Trophoblast cell (in vitro differentiated cells and primary cell): ENCODE measurements around the gene SNX6.

ENCODE experiments used
- DNase-seq, 2 donors: peaks; one replicate each; pipeline ENCODE4 v3.0.0-alpha.2; 2016
- H2AFZ ChIP-seq: 2 replicates; pipeline ENCODE4 v1.6.1; 2013; ENCODE audit warnings: low read length, moderate library complexity, mild to moderate bottlenecking; ENCODE audit not compliant: insufficient read depth, poor library complexity
- H2AK5ac ChIP-seq: 2 replicates; pipeline ENCODE4 v1.6.1; 2013; ENCODE audit warnings: mild to moderate bottlenecking, low read length
- H2BK120ac ChIP-seq: 2 replicates; pipeline ENCODE4 v1.6.1; 2013; ENCODE audit warnings: low read length, mild to moderate bottlenecking, moderate library complexity; ENCODE audit not compliant: insufficient read depth, poor library complexity
- H2BK12ac ChIP-seq: 2 replicates; pipeline ENCODE4 v1.6.1; 2013; ENCODE audit warnings: mild to moderate bottlenecking, low read length, moderate library complexity
- H2BK5ac ChIP-seq: 2 replicates; pipeline ENCODE4 v1.6.1; 2013; ENCODE audit warnings: low read length, low read depth, moderate library complexity, mild to moderate bottlenecking; ENCODE audit not compliant: poor library complexity
- H3K14ac ChIP-seq: 2 replicates; pipeline ENCODE4 v1.6.1; 2013; ENCODE audit warnings: mild to moderate bottlenecking, low read length
- H3K18ac ChIP-seq: 2 replicates; pipeline ENCODE4 v1.6.1; 2013; ENCODE audit warnings: mild to moderate bottlenecking, low read length
- H3K23ac ChIP-seq: 2 replicates; pipeline ENCODE4 v1.6.1; 2013; ENCODE audit warnings: low read length
- H3K27ac ChIP-seq: 2 replicates; pipeline ENCODE4 v1.5.1; 2013; ENCODE audit warnings: low read depth, mild to moderate bottlenecking, inconsistent platforms, low read length, moderate library complexity
- H3K27me3 ChIP-seq: 2 replicates; pipeline ENCODE4 v1.6.1; 2013; ENCODE audit warnings: inconsistent platforms, mild to moderate bottlenecking, low read length, moderate library complexity; ENCODE audit not compliant: insufficient read depth
- H3K36me3 ChIP-seq, 2 experiments: 1 replicate in 1 of 2; 2 replicates in 1 of 2; pipeline ENCODE4 v1.6.1; 2013; ENCODE audit warnings: low read length in 2 of 2, mild to moderate bottlenecking in 2 of 2, moderate library complexity in 1 of 2; ENCODE audit not compliant: insufficient read depth in 2 of 2, control insufficient read depth in 1 of 2
- H3K4ac ChIP-seq: 2 replicates; pipeline ENCODE4 v1.6.1; 2013; ENCODE audit warnings: low read depth, mild to moderate bottlenecking, low read length, moderate library complexity
- H3K4me1 ChIP-seq, 2 experiments: 1 replicate in 1 of 2; 2 replicates in 1 of 2; pipeline ENCODE4 v1.6.1; 2013; ENCODE audit warnings: low read length in 2 of 2, mild to moderate bottlenecking in 2 of 2, moderate library complexity in 1 of 2; ENCODE audit not compliant: insufficient read depth in 2 of 2, control insufficient read depth in 1 of 2
- H3K4me2 ChIP-seq: 2 replicates; pipeline ENCODE4 v1.6.1; 2013; ENCODE audit warnings: inconsistent platforms, mild to moderate bottlenecking, low read length, moderate library complexity
- H3K4me3 ChIP-seq: 2 replicates; pipeline ENCODE4 v1.5.1; 2013; ENCODE audit warnings: mild to moderate bottlenecking, low read depth, low read length, inconsistent platforms
- H3K79me1 ChIP-seq: one replicate; pipeline ENCODE4 v1.6.1; 2013; ENCODE audit warnings: low read length
- H3K79me2 ChIP-seq: 2 replicates; pipeline ENCODE4 v1.6.1; 2013; ENCODE audit warnings: low read length, mild to moderate bottlenecking; ENCODE audit not compliant: control insufficient read depth, insufficient read depth, poor library complexity
- H3K9ac ChIP-seq: 2 replicates; pipeline ENCODE4 v1.6.1; 2013; ENCODE audit warnings: mild to moderate bottlenecking, low read length
- H3K9me3 ChIP-seq: 2 replicates; pipeline ENCODE4 v1.6.1; 2013; ENCODE audit warnings: low read depth, mild to moderate bottlenecking, control low read depth, inconsistent platforms, low read length; ENCODE audit not compliant: insufficient read depth
- H4K12ac ChIP-seq: 2 replicates; pipeline ENCODE4 v1.6.1; 2013; ENCODE audit warnings: low read depth, mild to moderate bottlenecking, low read length, moderate library complexity
- H4K8ac ChIP-seq: 2 replicates; pipeline ENCODE4 v1.6.1; 2013; ENCODE audit warnings: low read depth, mild to moderate bottlenecking, low read length, moderate library complexity
- H4K91ac ChIP-seq: one replicate; pipeline ENCODE4 v1.6.1; 2013; ENCODE audit warnings: low read depth, mild to moderate bottlenecking, low read length, moderate library complexity
- WGBS: extraction: QIAGEN DNeasy Blood & Tissue Kit; methylation state at CpG from one replicate; pipeline ENCODE4 v1.1.7; 2013; ENCODE audit warnings: missing lambda C conversion rate; ENCODE audit not compliant: insufficient read length, insufficient coverage; ENCODE audit errors: extremely low coverage; 5-methylcytosine and 5-hydroxymethylcytosine counted together

The SNX6 gene

GRCh38 chr14:34649344-34649743 lies 19.4 kb upstream of the SNX6 start:
- Histone ChIP-seq H2BK5ac (no peak overlapping the region), H2AFZ (no peak overlapping the region)

GRCh38 chr14:34646570-34647255 lies 16.8 kb upstream of the SNX6 start:
- Histone ChIP-seq H3K18ac (no peak overlapping the region), H3K23ac (no peak overlapping the region), H3K79me1 (peaks cover 8% of the 10 kb centered on the region), H2BK12ac (peak overlapping the region; percentile 80), H4K12ac (peak overlapping the region; percentile 54), H2AFZ (no peak overlapping the region), H3K14ac (no peak overlapping the region), H3K36me3 (no peaks in the 10 kb centered on the region), H3K27me3 (no peaks in the 10 kb centered on the region), H2BK5ac (no peak overlapping the region), H4K8ac (no peak overlapping the region), H3K4me1 (peaks cover 6% of the 10 kb centered on the region in 2 experiments), H3K4me3 (no peak overlapping the region), H3K9ac (no peak overlapping the region), H4K91ac (no peak overlapping the region), H3K27ac (no peak overlapping the region), H3K9me3 (no peaks in the 10 kb centered on the region), H2BK120ac (no peak overlapping the region), H3K79me2 (peaks cover 3% of the 10 kb centered on the region), H3K4me2 (no peak overlapping the region), H2AK5ac (peak overlapping the region; percentile 59), H3K4ac (no peak overlapping the region)
- no CpG with 5 or more reads among the region's 10 CpGs for WGBS
- no peak for DNase-seq

More at GRCh38 chr14:34649344-34649743, 19.4 kb upstream of the SNX6 start:
- H4K91ac ChIP-seq, result no peak overlapping the region
- H3K18ac ChIP-seq, result no peak overlapping the region
- H3K79me2 ChIP-seq, result peaks cover 3% of the 10 kb centered on the region
- H3K9me3 ChIP-seq, result no peaks in the 10 kb centered on the region
- H3K27ac ChIP-seq, result peak overlapping the region; percentile 72
- H3K4me3 ChIP-seq, result no peak overlapping the region
- no peaks in the 10 kb centered on the region for H3K36me3 ChIP-seq
- H3K27me3 ChIP-seq, result no peaks in the 10 kb centered on the region
- H3K4ac ChIP-seq, result no peak overlapping the region
- H3K23ac ChIP-seq, result no peak overlapping the region
- no peak overlapping the region for H4K12ac ChIP-seq
- no peak overlapping the region for H3K9ac ChIP-seq
- peaks cover 6 to 10% of the 10 kb centered on the region in 2 experiments for H3K4me1 ChIP-seq
- no peak overlapping the region for H3K14ac ChIP-seq
- H4K8ac ChIP-seq, result no peak overlapping the region
- no peak overlapping the region for H2AK5ac ChIP-seq
- no peak overlapping the region for H3K4me2 ChIP-seq
- H3K79me1 ChIP-seq, result peaks cover 10% of the 10 kb centered on the region
- H2BK120ac ChIP-seq, result no peak overlapping the region
- DNase-seq, result no peak
- no peak overlapping the region for H2BK12ac ChIP-seq

GRCh38 chr14:34643361-34643760 lies 13.4 kb upstream of the SNX6 start:
- Histone ChIP-seq H3K14ac (no peak overlapping the region), H3K36me3 (no peaks in the 10 kb centered on the region), H3K27me3 (no peaks in the 10 kb centered on the region), H2BK120ac (no peak overlapping the region), H4K8ac (no peak overlapping the region), H3K79me2 (no peaks in the 10 kb centered on the region), H4K91ac (no peak overlapping the region), H3K79me1 (peaks cover 2% of the 10 kb centered on the region), H2BK12ac (no peak overlapping the region), H3K9me3 (no peaks in the 10 kb centered on the region), H3K4me1 (peaks cover 2% of the 10 kb centered on the region in 2 experiments), H3K18ac (no peak overlapping the region), H3K4me2 (no peak overlapping the region), H2AK5ac (no peak overlapping the region), H2AFZ (no peak overlapping the region), H3K9ac (no peak overlapping the region), H3K23ac (no peak overlapping the region), H3K4ac (no peak overlapping the region), H4K12ac (no peak overlapping the region), H3K27ac (no peak overlapping the region), H3K4me3 (no peak overlapping the region), H2BK5ac (no peak overlapping the region)
- WGBS, result no CpG with 5 or more reads among the region's 6 CpGs
- DNase-seq, result no peak

GRCh38 chr14:34642595-34642994 lies 12.6 kb upstream of the SNX6 start:
- H2AFZ ChIP-seq, result no peak overlapping the region
- no peak overlapping the region for H3K23ac ChIP-seq
- WGBS, result no CpG with 5 or more reads among the region's 3 CpGs
- no peak overlapping the region for H2BK12ac ChIP-seq
- no peak overlapping the region for H4K91ac ChIP-seq
- no peak overlapping the region for H3K18ac ChIP-seq
- no peak overlapping the region for H3K9ac ChIP-seq
- H3K79me1 ChIP-seq, result peaks cover 2% of the 10 kb centered on the region
- no peaks in the 10 kb centered on the region for H3K9me3 ChIP-seq
- no peak overlapping the region for H4K12ac ChIP-seq
- no peak overlapping the region for H2BK120ac ChIP-seq
- no peak overlapping the region for H3K4ac ChIP-seq
- H3K4me1 ChIP-seq, result peaks cover 2% of the 10 kb centered on the region in 2 experiments
- H3K79me2 ChIP-seq, result no peaks in the 10 kb centered on the region
- no peak overlapping the region for H3K27ac ChIP-seq
- H3K36me3 ChIP-seq, result no peaks in the 10 kb centered on the region
- H3K14ac ChIP-seq, result no peak overlapping the region
- no peak overlapping the region for H2BK5ac ChIP-seq
- H3K4me3 ChIP-seq, result no peak overlapping the region
- H4K8ac ChIP-seq, result no peak overlapping the region
- no peaks in the 10 kb centered on the region for H3K27me3 ChIP-seq
- DNase-seq, result no peak
- no peak overlapping the region for H3K4me2 ChIP-seq
- no peak overlapping the region for H2AK5ac ChIP-seq
